ENCODE measurements around the gene TENM4. TPM values are rescaled to one million over a fixed set of nuclear protein-coding genes. Genes with fewer than 3 reads are reported as not detected.
"Not testable (repeated sequence)": the region's sequence is repeated elsewhere in the genome, so short reads cannot be mapped to it uniquely, and the experiment has no call there.

The TENM4 gene
- polyA plus RNA-seq, 1 donor from 2014 or later, result 16.8 TPM

DNA sequence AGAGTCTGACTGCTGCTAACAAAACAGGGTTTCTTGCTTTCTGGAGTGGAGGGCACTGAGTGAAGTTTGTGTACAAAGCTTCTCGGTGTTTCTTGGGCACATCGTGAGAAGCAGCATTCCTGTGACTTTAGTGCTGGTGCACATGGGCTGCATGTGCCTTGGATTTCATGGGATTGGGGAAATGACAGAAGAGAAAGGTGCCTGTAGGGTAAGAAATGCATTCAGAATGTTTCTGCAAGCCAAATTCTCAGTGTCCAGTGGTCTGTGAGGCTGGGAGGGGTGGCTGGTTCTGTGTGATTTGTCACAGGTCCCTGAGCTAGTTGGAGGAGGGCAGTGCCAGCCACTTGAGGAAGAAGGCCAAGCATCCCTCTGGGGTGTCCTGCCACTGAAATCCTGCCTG, 462.0 kb downstream of the TENM4 start:
- H3K9me3 ChIP-seq (ENCODE audit: low read length), result no peaks in the 10 kb centered on the region
- no peak overlapping the region for H3K4me2 ChIP-seq (ENCODE audit: low read length)
- no peaks in the 10 kb centered on the region for H3K79me2 ChIP-seq (replicated peaks; ENCODE audit: insufficient read depth, low read length)
- H3F3A ChIP-seq (ENCODE audit: insufficient read depth, low read length, poor library complexity, severe bottlenecking), result no peaks in the 10 kb centered on the region
- H3K4me3 ChIP-seq (ENCODE audit: low read length), result no peak overlapping the region
- H3K36me3 ChIP-seq (ENCODE audit: insufficient read depth, low read length), result no peaks in the 10 kb centered on the region
- H3K9me2 ChIP-seq (ENCODE audit: insufficient read depth, low read length), result no peaks in the 10 kb centered on the region
- no peak overlapping the region for H3K27ac ChIP-seq (ENCODE audit: low read length)
- no peak for TF ChIP-seq EP300 (conservative IDR thresholded peaks at IDR 0.05; ENCODE audit: poor library complexity, severe bottlenecking)
- TF ChIP-seq RAD21 (conservative IDR thresholded peaks at IDR 0.05), result no peak
- TF ChIP-seq, protein P1, sequence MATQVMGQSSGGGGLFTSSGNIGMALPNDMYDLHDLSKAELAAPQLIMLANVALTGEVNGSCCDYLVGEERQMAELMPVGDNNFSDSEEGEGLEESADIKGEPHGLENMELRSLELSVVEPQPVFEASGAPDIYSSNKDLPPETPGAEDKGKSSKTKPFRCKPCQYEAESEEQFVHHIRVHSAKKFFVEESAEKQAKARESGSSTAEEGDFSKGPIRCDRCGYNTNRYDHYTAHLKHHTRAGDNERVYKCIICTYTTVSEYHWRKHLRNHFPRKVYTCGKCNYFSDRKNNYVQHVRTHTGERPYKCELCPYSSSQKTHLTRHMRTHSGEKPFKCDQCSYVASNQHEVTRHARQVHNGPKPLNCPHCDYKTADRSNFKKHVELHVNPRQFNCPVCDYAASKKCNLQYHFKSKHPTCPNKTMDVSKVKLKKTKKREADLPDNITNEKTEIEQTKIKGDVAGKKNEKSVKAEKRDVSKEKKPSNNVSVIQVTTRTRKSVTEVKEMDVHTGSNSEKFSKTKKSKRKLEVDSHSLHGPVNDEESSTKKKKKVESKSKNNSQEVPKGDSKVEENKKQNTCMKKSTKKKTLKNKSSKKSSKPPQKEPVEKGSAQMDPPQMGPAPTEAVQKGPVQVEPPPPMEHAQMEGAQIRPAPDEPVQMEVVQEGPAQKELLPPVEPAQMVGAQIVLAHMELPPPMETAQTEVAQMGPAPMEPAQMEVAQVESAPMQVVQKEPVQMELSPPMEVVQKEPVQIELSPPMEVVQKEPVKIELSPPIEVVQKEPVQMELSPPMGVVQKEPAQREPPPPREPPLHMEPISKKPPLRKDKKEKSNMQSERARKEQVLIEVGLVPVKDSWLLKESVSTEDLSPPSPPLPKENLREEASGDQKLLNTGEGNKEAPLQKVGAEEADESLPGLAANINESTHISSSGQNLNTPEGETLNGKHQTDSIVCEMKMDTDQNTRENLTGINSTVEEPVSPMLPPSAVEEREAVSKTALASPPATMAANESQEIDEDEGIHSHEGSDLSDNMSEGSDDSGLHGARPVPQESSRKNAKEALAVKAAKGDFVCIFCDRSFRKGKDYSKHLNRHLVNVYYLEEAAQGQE (IDR thresholded peaks at IDR 0.05; ENCODE audit: borderline replicate concordance), result no peak
- no peak for TF ChIP-seq POLR2AphosphoS5 (IDR thresholded peaks at IDR 0.05)
- no peak for TF ChIP-seq EZH2 (IDR thresholded peaks at IDR 0.05; ENCODE audit: borderline replicate concordance, insufficient read depth, low read length, poor library complexity, severe bottlenecking)
- TF ChIP-seq MXI1 (conservative IDR thresholded peaks at IDR 0.05; ENCODE audit: poor library complexity, severe bottlenecking), result no peak
- TF ChIP-seq SMC3 (conservative IDR thresholded peaks at IDR 0.05; ENCODE audit: poor library complexity), result no peak
- TF ChIP-seq, protein P2, sequence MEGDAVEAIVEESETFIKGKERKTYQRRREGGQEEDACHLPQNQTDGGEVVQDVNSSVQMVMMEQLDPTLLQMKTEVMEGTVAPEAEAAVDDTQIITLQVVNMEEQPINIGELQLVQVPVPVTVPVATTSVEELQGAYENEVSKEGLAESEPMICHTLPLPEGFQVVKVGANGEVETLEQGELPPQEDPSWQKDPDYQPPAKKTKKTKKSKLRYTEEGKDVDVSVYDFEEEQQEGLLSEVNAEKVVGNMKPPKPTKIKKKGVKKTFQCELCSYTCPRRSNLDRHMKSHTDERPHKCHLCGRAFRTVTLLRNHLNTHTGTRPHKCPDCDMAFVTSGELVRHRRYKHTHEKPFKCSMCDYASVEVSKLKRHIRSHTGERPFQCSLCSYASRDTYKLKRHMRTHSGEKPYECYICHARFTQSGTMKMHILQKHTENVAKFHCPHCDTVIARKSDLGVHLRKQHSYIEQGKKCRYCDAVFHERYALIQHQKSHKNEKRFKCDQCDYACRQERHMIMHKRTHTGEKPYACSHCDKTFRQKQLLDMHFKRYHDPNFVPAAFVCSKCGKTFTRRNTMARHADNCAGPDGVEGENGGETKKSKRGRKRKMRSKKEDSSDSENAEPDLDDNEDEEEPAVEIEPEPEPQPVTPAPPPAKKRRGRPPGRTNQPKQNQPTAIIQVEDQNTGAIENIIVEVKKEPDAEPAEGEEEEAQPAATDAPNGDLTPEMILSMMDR (IDR thresholded peaks at IDR 0.05; ENCODE audit: poor library complexity, severe bottlenecking), result no peak
- no peak for TF ChIP-seq TAF1 (IDR thresholded peaks at IDR 0.05; ENCODE audit: low read depth)
- H3K27me3 ChIP-seq (ENCODE audit: insufficient read depth, low read depth, low read length), result no peaks in the 10 kb centered on the region
- no peaks in the 10 kb centered on the region for H4K20me1 ChIP-seq (ENCODE audit: insufficient read depth)
- H3K9ac ChIP-seq (ENCODE audit: low read length), result no peak overlapping the region
- no peak overlapping the region for H2AFZ ChIP-seq (ENCODE audit: low read depth, low read length)

DNA sequence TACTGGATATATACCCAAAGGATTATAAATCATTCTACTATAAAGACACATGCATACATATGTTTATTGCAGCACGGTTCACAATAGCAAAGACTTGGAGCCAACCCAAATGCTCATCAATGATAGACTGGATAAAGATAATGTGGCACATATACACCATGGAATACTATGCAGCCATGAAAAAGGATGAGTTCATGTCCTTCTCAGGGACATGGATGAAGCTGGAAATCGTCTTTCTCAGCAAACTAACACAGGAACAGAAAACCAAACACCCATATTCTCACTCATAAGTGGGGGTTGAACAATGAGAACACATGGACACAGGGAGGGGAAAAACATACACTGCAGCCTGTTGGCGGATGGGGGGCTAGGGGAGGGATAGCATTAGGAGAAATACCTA, 463.0 kb downstream of the TENM4 start:
- not testable (repeated sequence) for H3F3A ChIP-seq (ENCODE audit: insufficient read depth, low read length, poor library complexity, severe bottlenecking); H2AFZ ChIP-seq (ENCODE audit: low read depth, low read length); H3K9me3 ChIP-seq (ENCODE audit: low read length); H4K20me1 ChIP-seq (ENCODE audit: insufficient read depth); H3K4me3 ChIP-seq (ENCODE audit: low read length); H3K9ac ChIP-seq (ENCODE audit: low read length); H3K27ac ChIP-seq (ENCODE audit: low read length); H3K36me3 ChIP-seq (ENCODE audit: insufficient read depth, low read length); H3K4me2 ChIP-seq (ENCODE audit: low read length); H3K27me3 ChIP-seq (ENCODE audit: insufficient read depth, low read depth, low read length); H3K79me2 ChIP-seq (replicated peaks; ENCODE audit: insufficient read depth, low read length); H3K9me2 ChIP-seq (ENCODE audit: insufficient read depth, low read length)

DNA sequence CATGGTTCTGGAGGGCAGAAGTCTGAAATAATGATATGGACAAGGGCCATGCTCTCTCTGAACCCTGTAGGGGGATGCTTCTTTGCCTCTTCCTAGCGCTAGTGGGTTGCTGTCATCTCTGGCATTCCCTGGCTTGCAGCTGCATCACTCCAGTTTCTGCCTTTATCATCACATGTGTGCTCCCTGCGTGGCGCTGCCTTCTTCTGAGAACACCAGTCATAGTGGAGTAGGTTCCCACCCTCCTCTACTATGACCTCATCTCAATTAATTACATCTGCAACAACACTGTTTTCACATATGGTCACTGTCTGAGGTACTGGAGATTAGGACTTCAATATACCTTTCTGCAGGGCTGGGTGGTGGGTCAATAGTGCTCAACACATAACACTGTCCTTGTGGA, 463.8 kb downstream of the TENM4 start:
- TF ChIP-seq SMC3 (conservative IDR thresholded peaks at IDR 0.05; ENCODE audit: poor library complexity) (no peak), EZH2 (IDR thresholded peaks at IDR 0.05; ENCODE audit: borderline replicate concordance, insufficient read depth, low read length, poor library complexity, severe bottlenecking) (no peak), MXI1 (conservative IDR thresholded peaks at IDR 0.05; ENCODE audit: poor library complexity, severe bottlenecking) (no peak), RAD21 (conservative IDR thresholded peaks at IDR 0.05) (no peak), EP300 (conservative IDR thresholded peaks at IDR 0.05; ENCODE audit: poor library complexity, severe bottlenecking) (no peak), POLR2AphosphoS5 (IDR thresholded peaks at IDR 0.05) (no peak), TAF1 (IDR thresholded peaks at IDR 0.05; ENCODE audit: low read depth) (no peak)
- TF ChIP-seq, protein P1 (IDR thresholded peaks at IDR 0.05; ENCODE audit: borderline replicate concordance), result no peak
- TF ChIP-seq, protein P2 (IDR thresholded peaks at IDR 0.05; ENCODE audit: poor library complexity, severe bottlenecking), result no peak
- no peaks in the 10 kb centered on the region for H3K36me3 ChIP-seq (ENCODE audit: insufficient read depth, low read length)

More for the DNA sequence above, 463.8 kb downstream of the TENM4 start:
- Histone ChIP-seq H4K20me1 (ENCODE audit: insufficient read depth) (no peaks in the 10 kb centered on the region), H3K79me2 (replicated peaks; ENCODE audit: insufficient read depth, low read length) (no peaks in the 10 kb centered on the region), H3K9me3 (ENCODE audit: low read length) (no peaks in the 10 kb centered on the region), H3K27me3 (ENCODE audit: insufficient read depth, low read depth, low read length) (no peaks in the 10 kb centered on the region), H3F3A (ENCODE audit: insufficient read depth, low read length, poor library complexity, severe bottlenecking) (no peaks in the 10 kb centered on the region), H3K4me3 (ENCODE audit: low read length) (no peak overlapping the region), H3K9ac (ENCODE audit: low read length) (no peak overlapping the region), H3K9me2 (ENCODE audit: insufficient read depth, low read length) (no peaks in the 10 kb centered on the region), H2AFZ (ENCODE audit: low read depth, low read length) (no peak overlapping the region), H3K27ac (ENCODE audit: low read length) (no peak overlapping the region), H3K4me2 (ENCODE audit: low read length) (no peak overlapping the region)
